GM15510 (cell line): Measurements from ENCODE around the gene CORO1A.
A peak's percentile ranks its signal among the peaks of the same experiment; 100 is the strongest.

Source experiments
- POLR2A ChIP-seq: IDR thresholded peaks from 3 replicates; pipeline ENCODE4 v1.6.1; 2011; ENCODE audit warnings: borderline replicate concordance; ENCODE audit not compliant: insufficient read length; ENCODE audit errors: extremely low read depth

Gene CORO1A

GRCh38 chr16:30183233-30184095, at the start of gene CORO1A:
Gene CORO1A (plus strand): TSS chr16:30183602. CDS start chr16:30185210, 1,608 bp downstream.
- peak; percentile 95 for TF ChIP-seq POLR2A

DNA sequence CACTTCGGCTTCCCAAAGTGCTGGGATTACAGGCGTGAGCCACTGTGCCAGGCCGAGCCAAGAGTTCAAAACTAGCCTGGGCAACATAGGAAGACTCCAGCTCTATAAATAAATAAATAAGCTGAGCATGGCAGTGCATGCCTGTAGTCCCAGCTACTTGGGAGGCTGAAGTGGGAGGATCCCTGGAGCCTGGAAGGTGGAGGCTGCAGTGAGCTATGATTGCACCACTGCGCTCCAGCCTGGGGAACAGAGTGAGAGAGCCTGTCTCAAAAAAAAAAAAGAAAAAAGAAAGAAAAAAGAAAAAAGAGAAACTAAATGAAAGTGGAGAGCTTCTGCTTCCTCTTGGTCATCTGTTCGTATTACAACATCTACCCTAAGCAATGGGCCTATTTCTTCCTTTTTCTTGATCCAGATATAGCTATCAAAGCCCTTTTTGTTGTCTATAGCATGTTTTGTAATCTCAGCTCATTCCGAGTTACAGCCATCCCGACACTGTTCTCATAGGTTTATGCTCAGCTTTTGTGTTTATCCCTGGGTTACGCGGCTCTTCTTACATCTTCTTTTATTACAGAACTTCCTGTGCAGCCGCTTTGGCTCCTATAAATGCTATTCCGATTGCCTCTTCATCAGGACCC, 46.3 kb upstream of the CORO1A start:
- no peak for TF ChIP-seq POLR2A

DNA sequence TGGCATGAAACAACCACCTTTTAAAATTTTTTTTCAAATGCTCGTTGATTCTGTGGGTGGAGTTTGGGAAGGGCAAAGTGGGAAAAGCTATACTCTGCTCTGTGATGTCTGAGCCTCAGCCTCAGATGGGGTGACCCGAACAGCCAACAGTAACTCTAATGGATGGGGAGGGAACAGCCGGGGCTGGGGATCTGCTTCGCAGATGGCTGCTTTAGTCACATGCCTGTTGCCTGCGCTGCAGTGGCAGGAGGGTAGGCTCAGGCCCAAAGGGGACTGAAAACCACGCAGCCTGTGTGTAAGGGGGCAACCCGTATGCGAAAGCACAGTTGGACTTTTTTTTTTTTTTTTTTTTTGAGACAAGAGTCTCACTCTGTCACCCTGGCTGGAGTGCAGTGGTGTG, 45.5 kb upstream of the CORO1A start:
- no peak for TF ChIP-seq POLR2A

DNA sequence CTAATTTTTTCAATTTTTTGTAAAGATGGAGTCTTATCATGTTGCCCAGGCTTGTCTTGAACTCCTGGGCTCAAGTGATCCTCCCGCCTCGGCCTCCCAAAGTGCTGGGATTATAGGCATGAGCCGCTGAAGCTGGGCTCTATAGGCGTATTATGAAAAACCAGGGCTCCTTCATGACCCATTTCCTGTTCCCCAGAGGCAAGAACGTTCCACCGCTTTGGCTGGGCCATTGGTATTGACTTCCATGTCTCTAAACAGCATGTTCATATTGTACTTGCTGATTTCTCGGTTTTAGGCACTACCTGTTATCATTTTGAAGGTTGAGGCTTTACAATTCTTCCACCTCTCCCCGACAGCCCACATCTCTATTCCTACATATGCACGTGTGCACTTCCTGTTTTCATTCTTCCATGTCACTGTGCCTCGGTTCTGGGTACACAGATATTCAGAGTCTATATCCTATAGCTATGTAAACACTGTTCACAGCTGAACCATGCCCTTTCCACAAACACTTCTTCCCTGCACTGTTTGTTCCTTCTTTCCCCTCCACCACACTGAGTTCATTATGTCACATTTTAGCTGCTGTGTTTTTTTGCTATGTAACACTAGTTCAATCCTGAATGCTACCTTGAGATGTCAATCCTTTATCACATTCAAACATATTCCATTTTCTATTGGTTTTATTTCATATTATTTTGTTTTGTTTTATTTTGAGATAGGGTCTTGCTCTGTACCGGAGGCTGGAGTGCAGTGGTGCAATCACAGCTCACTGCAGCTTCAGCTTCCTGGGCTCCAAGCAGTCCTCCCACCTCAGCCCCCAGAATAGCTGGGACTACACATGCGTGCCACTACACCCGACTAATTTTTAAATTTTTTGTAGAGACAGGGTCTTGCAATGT, 43.6 kb upstream of the CORO1A start:
- TF ChIP-seq POLR2A = no peak

GRCh38 chr16:30141750-30142149, 41.7 kb upstream of the CORO1A start:
- TF ChIP-seq POLR2A = no peak

DNA sequence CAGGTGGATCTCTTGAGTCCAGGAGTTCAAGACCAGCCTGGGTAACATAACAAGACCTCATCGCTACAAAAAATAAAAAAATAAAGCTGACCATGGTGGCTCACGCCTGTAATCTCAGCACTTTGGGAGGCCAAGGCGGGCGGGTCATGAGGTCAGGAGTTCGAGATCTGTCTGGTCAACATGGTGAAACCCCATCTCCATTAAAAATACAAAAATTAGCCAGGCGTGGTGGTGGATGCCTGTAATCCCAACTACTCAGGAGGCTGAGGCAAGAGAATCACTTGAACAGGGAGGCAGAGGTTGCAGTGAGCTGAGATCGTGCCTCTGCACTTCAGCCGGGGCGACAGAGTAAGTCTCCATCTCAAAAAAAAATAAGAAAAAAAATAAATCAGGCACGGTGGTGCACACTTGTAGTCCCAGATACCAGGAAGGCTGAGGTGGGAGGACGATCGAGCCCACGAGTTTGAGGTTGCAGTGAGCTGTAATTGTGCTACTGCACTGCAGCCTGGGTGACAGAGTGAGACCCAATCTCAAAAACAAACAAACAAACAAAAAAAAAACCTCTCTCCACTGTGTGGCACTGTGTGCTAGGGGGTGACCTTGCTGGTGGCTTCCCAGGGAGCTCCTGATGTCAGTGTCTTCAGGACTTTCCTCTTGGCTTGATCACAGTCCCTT, 40.6 kb upstream of the CORO1A start:
- no peak for TF ChIP-seq POLR2A

GRCh38 chr16:30143347-30143702, 40.1 kb upstream of the CORO1A start:
- no peak for TF ChIP-seq POLR2A

- TF ChIP-seq POLR2A = no peak
Measured at GRCh38 chr16:30144017-30144416, 39.4 kb upstream of the CORO1A start.

DNA sequence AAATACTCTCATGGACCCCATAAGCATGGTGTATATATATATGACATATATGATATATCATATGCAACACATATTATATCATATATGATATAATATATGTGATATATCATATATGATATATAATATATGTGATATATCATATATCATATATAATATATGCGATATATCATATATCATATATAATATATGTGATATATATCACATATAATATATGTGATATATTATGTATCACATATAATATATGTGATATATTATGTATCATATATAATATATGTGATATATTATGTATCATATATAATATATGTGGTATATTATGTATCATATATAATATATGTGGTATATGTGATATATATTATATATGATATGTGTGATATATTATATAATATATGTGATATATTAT, 38.5 kb upstream of the CORO1A start:
- no peak for TF ChIP-seq POLR2A

- no peak for TF ChIP-seq POLR2A
Measured at GRCh38 chr16:30145657-30146056, 37.7 kb upstream of the CORO1A start.

GRCh38 chr16:30147843-30148510, 35.4 kb upstream of the CORO1A start:
- TF ChIP-seq POLR2A = no peak

- no peak for TF ChIP-seq POLR2A
Measured at GRCh38 chr16:30149250-30149930, 34.0 kb upstream of the CORO1A start.

GRCh38 chr16:30151091-30151490, 32.3 kb upstream of the CORO1A start:
- no peak for TF ChIP-seq POLR2A
